ENCODE results near the gene LGI1.

The LGI1 gene

DNA sequence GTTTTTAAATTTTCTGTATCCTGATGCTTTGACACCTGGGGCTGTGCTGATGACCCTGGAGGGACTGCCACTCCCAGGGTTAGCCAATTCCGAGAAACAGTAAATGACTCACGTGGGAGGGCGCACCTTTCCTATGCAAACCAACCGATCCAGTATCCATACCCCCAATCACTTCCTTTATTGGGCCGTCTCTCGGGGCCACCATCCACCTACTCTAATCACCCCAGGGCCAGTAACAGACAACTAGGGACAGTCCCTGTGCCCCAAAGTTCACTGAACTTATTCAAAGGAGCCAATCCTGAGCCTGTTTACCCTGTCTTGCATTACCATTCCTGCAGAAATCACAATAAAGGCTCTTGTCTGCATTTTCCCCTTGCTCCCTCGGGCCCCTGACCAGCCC is 6.6 kb upstream of the LGI1 start:
- Histone ChIP-seq H3K79me2 (ENCODE audit: control insufficient read depth, insufficient read depth, low read length, poor library complexity) (no peaks in the 10 kb centered on the region), H3K18ac (ENCODE audit: low read length) (no peak overlapping the region), H2BK12ac (ENCODE audit: low read length) (peak overlapping the region; percentile 18), H3K4me2 (ENCODE audit: low read length) (no peak overlapping the region), H2BK120ac (ENCODE audit: insufficient read depth, low read length, poor library complexity) (peak overlapping the region; percentile 8), H3K4ac (ENCODE audit: low read depth, low read length) (peak overlapping the region; percentile 22), H3K14ac (ENCODE audit: low read length) (no peak overlapping the region), H4K8ac (ENCODE audit: low read depth, low read length) (no peak overlapping the region), H4K91ac (ENCODE audit: low read depth, low read length) (no peak overlapping the region), H3K23ac (ENCODE audit: low read length) (no peak overlapping the region), H4K12ac (ENCODE audit: low read depth, low read length) (no peak overlapping the region), H3K27me3 (ENCODE audit: insufficient read depth, low read length) (no peaks in the 10 kb centered on the region), H3K4me1 (ENCODE audit: control insufficient read depth in 1 of 2, insufficient read depth in 2 of 2, low read length in 2 of 2) (peaks cover 28 to 38% of the 10 kb centered on the region in 2 experiments), H3K79me1 (ENCODE audit: low read length) (peaks cover 14% of the 10 kb centered on the region), H3K9me3 (ENCODE audit: insufficient read depth, low read depth, low read length) (peaks cover 2% of the 10 kb centered on the region), H2AFZ (ENCODE audit: insufficient read depth, low read length, poor library complexity) (peak overlapping the region; percentile 1), H3K27ac (ENCODE audit: low read depth, low read length) (no peak overlapping the region), H2AK5ac (ENCODE audit: low read length) (no peak overlapping the region), H3K9ac (ENCODE audit: low read length) (no peak overlapping the region), H3K4me3 (ENCODE audit: low read depth, low read length) (no peak overlapping the region), H3K36me3 (ENCODE audit: control insufficient read depth in 1 of 2, insufficient read depth in 2 of 2, low read length in 2 of 2) (no peaks in the 10 kb centered on the region), H2BK5ac (ENCODE audit: low read depth, low read length, poor library complexity) (no peak overlapping the region)
- no peak for DNase-seq
- no CpG with 5 or more reads among the region's 7 CpGs for WGBS (ENCODE audit: extremely low coverage, insufficient coverage, insufficient read length)

DNA sequence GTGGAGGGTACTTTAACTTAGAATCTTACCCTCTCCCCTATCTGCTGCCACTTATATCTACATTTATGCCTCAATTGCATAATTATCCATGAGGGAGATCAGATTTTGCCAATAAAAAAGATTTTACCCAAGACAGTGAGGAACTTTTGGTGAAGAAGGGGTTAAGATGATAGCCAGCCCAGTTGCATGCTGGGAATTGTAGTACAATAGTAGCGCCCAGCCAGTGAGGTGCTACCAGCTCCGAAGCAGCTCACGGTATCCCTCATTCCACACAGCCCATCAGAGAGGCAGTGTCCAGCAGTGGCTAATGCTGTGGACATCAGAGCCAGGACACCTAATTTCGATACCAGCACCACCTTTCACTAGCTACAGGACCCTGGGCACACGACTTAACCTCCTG is 5.9 kb upstream of the LGI1 start:
- Histone ChIP-seq H3K79me1 (ENCODE audit: low read length) (peaks cover 16% of the 10 kb centered on the region), H3K27me3 (ENCODE audit: insufficient read depth, low read length) (no peaks in the 10 kb centered on the region)
- no CpG with 5 or more reads among the region's 5 CpGs for whole genome bisulfite sequencing (ENCODE audit: extremely low coverage, insufficient coverage, insufficient read length)

DNA sequence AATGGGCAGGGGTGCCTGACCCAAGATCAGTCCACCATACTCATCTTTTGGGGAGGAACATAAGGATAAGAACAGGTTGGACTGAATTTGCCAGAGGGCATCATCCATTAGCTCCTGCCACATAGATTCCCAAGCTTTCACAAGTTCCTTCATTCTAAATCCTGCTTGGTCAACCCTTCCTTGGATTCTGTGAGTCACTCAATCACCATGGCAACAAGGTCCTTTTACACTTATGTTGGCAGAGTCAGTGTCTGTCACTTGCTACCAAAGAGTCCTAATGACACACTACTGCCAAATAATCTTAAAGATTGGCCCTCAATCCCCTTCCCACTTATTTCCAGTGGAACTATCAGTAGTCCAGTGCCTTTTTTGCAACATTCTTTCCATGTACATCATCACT is 5.0 kb upstream of the LGI1 start:
- Histone ChIP-seq H3K14ac (ENCODE audit: low read length) (no peak overlapping the region), H2AFZ (ENCODE audit: insufficient read depth, low read length, poor library complexity) (no peak overlapping the region), H3K18ac (ENCODE audit: low read length) (no peak overlapping the region), H3K27me3 (ENCODE audit: insufficient read depth, low read length) (no peaks in the 10 kb centered on the region), H3K79me2 (ENCODE audit: control insufficient read depth, insufficient read depth, low read length, poor library complexity) (no peaks in the 10 kb centered on the region), H3K27ac (ENCODE audit: low read depth, low read length) (no peak overlapping the region), H2BK12ac (ENCODE audit: low read length) (peak overlapping the region; percentile 72), H3K9me3 (ENCODE audit: insufficient read depth, low read depth, low read length) (peaks cover 2% of the 10 kb centered on the region), H4K12ac (ENCODE audit: low read depth, low read length) (no peak overlapping the region), H2AK5ac (ENCODE audit: low read length) (peak overlapping the region; percentile 44), H3K4me3 (ENCODE audit: low read depth, low read length) (no peak overlapping the region), H2BK120ac (ENCODE audit: insufficient read depth, low read length, poor library complexity) (no peak overlapping the region), H3K23ac (ENCODE audit: low read length) (no peak overlapping the region), H3K4me1 (ENCODE audit: control insufficient read depth in 1 of 2, insufficient read depth in 2 of 2, low read length in 2 of 2) (peaks cover 35 to 51% of the 10 kb centered on the region in 2 experiments), H3K9ac (ENCODE audit: low read length) (no peak overlapping the region), H3K36me3 (ENCODE audit: control insufficient read depth in 1 of 2, insufficient read depth in 2 of 2, low read length in 2 of 2) (no peaks in the 10 kb centered on the region), H3K4me2 (ENCODE audit: low read length) (no peak overlapping the region), H4K8ac (ENCODE audit: low read depth, low read length) (no peak overlapping the region), H2BK5ac (ENCODE audit: low read depth, low read length, poor library complexity) (no peak overlapping the region), H3K79me1 (ENCODE audit: low read length) (peaks cover 19% of the 10 kb centered on the region), H3K4ac (ENCODE audit: low read depth, low read length) (no peak overlapping the region), H4K91ac (ENCODE audit: low read depth, low read length) (peak overlapping the region; percentile 30)
- DNase-seq, result peak; percentile 78 to 96

More for the DNA sequence above, 5.9 kb upstream of the LGI1 start:
- H4K8ac ChIP-seq (ENCODE audit: low read depth, low read length), result no peak overlapping the region
- no peak overlapping the region for H4K12ac ChIP-seq (ENCODE audit: low read depth, low read length)
- H3K27ac ChIP-seq (ENCODE audit: low read depth, low read length), result no peak overlapping the region
- no peak overlapping the region for H4K91ac ChIP-seq (ENCODE audit: low read depth, low read length)
- peak overlapping the region; percentile 58 for H3K4me2 ChIP-seq (ENCODE audit: low read length)
- DNase-seq, result peak in 1 of 2 donors; percentile 40
- no peaks in the 10 kb centered on the region for H3K79me2 ChIP-seq (ENCODE audit: control insufficient read depth, insufficient read depth, low read length, poor library complexity)
- no peak overlapping the region for H3K14ac ChIP-seq (ENCODE audit: low read length)
- no peaks in the 10 kb centered on the region for H3K36me3 ChIP-seq (ENCODE audit: control insufficient read depth in 1 of 2, insufficient read depth in 2 of 2, low read length in 2 of 2)
- no peak overlapping the region for H3K18ac ChIP-seq (ENCODE audit: low read length)
- H3K4me1 ChIP-seq (ENCODE audit: control insufficient read depth in 1 of 2, insufficient read depth in 2 of 2, low read length in 2 of 2), result peaks cover 31 to 45% of the 10 kb centered on the region in 2 experiments
- H3K4ac ChIP-seq (ENCODE audit: low read depth, low read length), result no peak overlapping the region
- H2AK5ac ChIP-seq (ENCODE audit: low read length), result no peak overlapping the region
- no peak overlapping the region for H3K23ac ChIP-seq (ENCODE audit: low read length)
- peaks cover 2% of the 10 kb centered on the region for H3K9me3 ChIP-seq (ENCODE audit: insufficient read depth, low read depth, low read length)
- H2AFZ ChIP-seq (ENCODE audit: insufficient read depth, low read length, poor library complexity), result no peak overlapping the region
- H2BK5ac ChIP-seq (ENCODE audit: low read depth, low read length, poor library complexity), result no peak overlapping the region
- H3K4me3 ChIP-seq (ENCODE audit: low read depth, low read length), result peak overlapping the region; percentile 59
- H2BK12ac ChIP-seq (ENCODE audit: low read length), result peak overlapping the region; percentile 99
- H3K9ac ChIP-seq (ENCODE audit: low read length), result no peak overlapping the region
- no peak overlapping the region for H2BK120ac ChIP-seq (ENCODE audit: insufficient read depth, low read length, poor library complexity)

GRCh38 chr10:93753621-93754250 is 4.0 kb upstream of the LGI1 start:
- H4K91ac ChIP-seq (ENCODE audit: low read depth, low read length), result no peak overlapping the region
- no peaks in the 10 kb centered on the region for H3K36me3 ChIP-seq (ENCODE audit: control insufficient read depth in 1 of 2, insufficient read depth in 2 of 2, low read length in 2 of 2)
- peaks cover 2% of the 10 kb centered on the region for H3K9me3 ChIP-seq (ENCODE audit: insufficient read depth, low read depth, low read length)
- H2BK120ac ChIP-seq (ENCODE audit: insufficient read depth, low read length, poor library complexity), result no peak overlapping the region
- no peak overlapping the region for H3K18ac ChIP-seq (ENCODE audit: low read length)
- no peak overlapping the region for H3K23ac ChIP-seq (ENCODE audit: low read length)
- H3K9ac ChIP-seq (ENCODE audit: low read length), result no peak overlapping the region
- no peak overlapping the region for H2BK5ac ChIP-seq (ENCODE audit: low read depth, low read length, poor library complexity)
- H4K8ac ChIP-seq (ENCODE audit: low read depth, low read length), result no peak overlapping the region
- H3K79me2 ChIP-seq (ENCODE audit: control insufficient read depth, insufficient read depth, low read length, poor library complexity), result no peaks in the 10 kb centered on the region
- H2AK5ac ChIP-seq (ENCODE audit: low read length), result no peak overlapping the region
- no peak overlapping the region for H3K14ac ChIP-seq (ENCODE audit: low read length)
- H3K4ac ChIP-seq (ENCODE audit: low read depth, low read length), result no peak overlapping the region
- H3K4me2 ChIP-seq (ENCODE audit: low read length), result no peak overlapping the region
- H3K27me3 ChIP-seq (ENCODE audit: insufficient read depth, low read length), result no peaks in the 10 kb centered on the region
- no peak overlapping the region for H2BK12ac ChIP-seq (ENCODE audit: low read length)
- no peak overlapping the region for H4K12ac ChIP-seq (ENCODE audit: low read depth, low read length)
- no peak overlapping the region for H3K4me3 ChIP-seq (ENCODE audit: low read depth, low read length)
- peaks cover 22% of the 10 kb centered on the region for H3K79me1 ChIP-seq (ENCODE audit: low read length)
- peak overlapping the region; percentile 12 for H3K27ac ChIP-seq (ENCODE audit: low read depth, low read length)
- DNase-seq, result peak in 1 of 2 donors; percentile 49
- H3K4me1 ChIP-seq (ENCODE audit: control insufficient read depth in 1 of 2, insufficient read depth in 2 of 2, low read length in 2 of 2), result peaks cover 35 to 53% of the 10 kb centered on the region in 2 experiments
- no peak overlapping the region for H2AFZ ChIP-seq (ENCODE audit: insufficient read depth, low read length, poor library complexity)
- WGBS (ENCODE audit: extremely low coverage, insufficient coverage, insufficient read length), result no CpG with 5 or more reads among the region's 3 CpGs

All from trophoblast cell (in vitro differentiated cells and primary cell).